Lung microvascular endothelial cell (primary cell): ENCODE data around the gene PRDX2. TPM values are rescaled to one million over a fixed set of nuclear protein-coding genes. Genes with fewer than 3 reads are reported as not detected.
"Not testable (repeated sequence)": the region's sequence is repeated elsewhere in the genome, so short reads cannot be mapped to it uniquely, and the experiment has no call there.

Experiments
- DNase-seq, 2 donors: peaks; one replicate each; pipeline versions ENCODE4 v3.0.0 to v3.0.0-alpha.2; 2010; ENCODE audit warnings: low read depth in 2 of 2
- total RNA-seq: library from RNA; depleted of rRNA; stranded (reverse); fragments of >200 nt; gene quantifications from 2 replicates; pipeline ENCODE4 v1.2.1, GENCODE V29; 2014

Gene PRDX2
- total RNA-seq, result 185 and 189 TPM in 2 replicates

- DNase-seq, result peak; percentile 64 to 86
These were observed at the start of gene PRDX2, which contains the start of gene THSD8 for GRCh38 chr19:12801466-12802266. TSS of gene PRDX2 (minus strand) at chr19:12801800. CDS start at chr19:12801261, 539 bp downstream. TSS of gene THSD8 (plus strand) at chr19:12802069. CDS start at chr19:12802072, 3 bp downstream.

- DNase-seq, result peak; percentile 69 to 73
These were observed 45.8 kb upstream of the PRDX2 start for GRCh38 chr19:12847159-12848139.

- DNase-seq, result not testable (repeated sequence)
These were observed 45.0 kb upstream of the PRDX2 start for GRCh38 chr19:12846613-12847012.

GRCh38 chr19:12843999-12844732, 42.6 kb upstream of the PRDX2 start:
- DNase-seq, result no peak

- no peak for DNase-seq
These were observed 41.7 kb upstream of the PRDX2 start for GRCh38 chr19:12843328-12843727.

GRCh38 chr19:12842511-12842910, 40.9 kb upstream of the PRDX2 start:
- no peak for DNase-seq

- peak in 1 of 2 donors; percentile 37 for DNase-seq
These were observed 39.5 kb upstream of the PRDX2 start for GRCh38 chr19:12841094-12841493.

- DNase-seq, result peak; percentile 39 to 55
These were observed 38.8 kb upstream of the PRDX2 start for GRCh38 chr19:12840091-12841079.

GRCh38 chr19:12838886-12839756, 37.5 kb upstream of the PRDX2 start:
- peak in 1 of 2 donors; percentile 28 for DNase-seq

GRCh38 chr19:12838182-12838885, 36.7 kb upstream of the PRDX2 start, which contains the start of gene MAST1:
TSS of gene MAST1 (plus strand) at chr19:12838515. CDS start at chr19:12838573, 58 bp downstream.
- peak; percentile 22 to 57 for DNase-seq

- DNase-seq, result no peak
These were observed 35.6 kb upstream of the PRDX2 start for GRCh38 chr19:12837225-12837624.

GRCh38 chr19:12836529-12836863, 34.9 kb upstream of the PRDX2 start:
- no peak for DNase-seq

GRCh38 chr19:12834976-12835757, 33.6 kb upstream of the PRDX2 start:
- peak in 1 of 2 donors; percentile 26 for DNase-seq

- no peak for DNase-seq
These were observed 33.0 kb upstream of the PRDX2 start, which contains the start of gene RTBDN for GRCh38 chr19:12834566-12834943. TSS of gene RTBDN (minus strand) at chr19:12834579. CDS start at chr19:12829979, 4,600 bp downstream.

GRCh38 chr19:12833738-12834565, 32.4 kb upstream of the PRDX2 start:
- no peak for DNase-seq

- no peak for DNase-seq
These were observed 31.8 kb upstream of the PRDX2 start for GRCh38 chr19:12833418-12833737.

GRCh38 chr19:12828494-12828893, 26.9 kb upstream of the PRDX2 start:
- no peak for DNase-seq
